Hindlimb muscle (tissue), 1 donor: ENCODE data around the gene IMPACT. TPM values are rescaled to one million over a fixed set of nuclear protein-coding genes. Genes with fewer than 3 reads are reported as not detected.

ENCODE experiments used
- DNase-seq: peaks from one replicate; pipeline ENCODE4 v3.0.0-alpha.2; 2013
- polyA plus RNA-seq: library from polyadenylated mRNA; unstranded; fragments of 120-200 nt; gene quantifications from one replicate; pipeline ENCODE4 v1.2.1, GENCODE V29; 2013; ENCODE audit not compliant: insufficient read length

IMPACT gene
- polyA plus RNA-seq, 1 donor, result 36.6 TPM

DNA sequence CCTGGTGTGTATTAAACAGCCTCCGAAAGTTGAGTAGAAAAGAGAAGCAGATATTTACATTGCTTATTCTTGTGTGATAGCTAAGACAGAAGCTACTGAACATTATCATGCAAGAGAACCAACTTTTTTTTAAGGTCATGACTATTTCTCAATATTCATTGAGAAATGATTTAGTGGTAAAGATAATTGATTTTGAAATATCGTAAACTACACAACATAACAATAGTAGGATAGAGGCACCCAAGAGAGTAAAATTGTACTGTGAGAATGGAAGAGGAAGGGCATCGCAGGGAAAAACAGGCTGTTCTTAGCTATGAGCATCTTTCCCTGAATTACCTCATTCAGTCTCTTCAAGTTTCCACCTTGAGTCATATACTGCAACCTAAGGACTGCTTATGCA lies 59.2 kb downstream of the IMPACT start:
- no peak for DNase-seq

- no peak for DNase-seq
Observed at GRCh38 chr18:24486684-24487083, 60.2 kb downstream of the IMPACT start.

- peak; percentile 45 for DNase-seq
Observed at GRCh38 chr18:24488824-24489493, 62.5 kb downstream of the IMPACT start.

GRCh38 chr18:24490539-24490938 lies 64.1 kb downstream of the IMPACT start:
- no peak for DNase-seq

DNA sequence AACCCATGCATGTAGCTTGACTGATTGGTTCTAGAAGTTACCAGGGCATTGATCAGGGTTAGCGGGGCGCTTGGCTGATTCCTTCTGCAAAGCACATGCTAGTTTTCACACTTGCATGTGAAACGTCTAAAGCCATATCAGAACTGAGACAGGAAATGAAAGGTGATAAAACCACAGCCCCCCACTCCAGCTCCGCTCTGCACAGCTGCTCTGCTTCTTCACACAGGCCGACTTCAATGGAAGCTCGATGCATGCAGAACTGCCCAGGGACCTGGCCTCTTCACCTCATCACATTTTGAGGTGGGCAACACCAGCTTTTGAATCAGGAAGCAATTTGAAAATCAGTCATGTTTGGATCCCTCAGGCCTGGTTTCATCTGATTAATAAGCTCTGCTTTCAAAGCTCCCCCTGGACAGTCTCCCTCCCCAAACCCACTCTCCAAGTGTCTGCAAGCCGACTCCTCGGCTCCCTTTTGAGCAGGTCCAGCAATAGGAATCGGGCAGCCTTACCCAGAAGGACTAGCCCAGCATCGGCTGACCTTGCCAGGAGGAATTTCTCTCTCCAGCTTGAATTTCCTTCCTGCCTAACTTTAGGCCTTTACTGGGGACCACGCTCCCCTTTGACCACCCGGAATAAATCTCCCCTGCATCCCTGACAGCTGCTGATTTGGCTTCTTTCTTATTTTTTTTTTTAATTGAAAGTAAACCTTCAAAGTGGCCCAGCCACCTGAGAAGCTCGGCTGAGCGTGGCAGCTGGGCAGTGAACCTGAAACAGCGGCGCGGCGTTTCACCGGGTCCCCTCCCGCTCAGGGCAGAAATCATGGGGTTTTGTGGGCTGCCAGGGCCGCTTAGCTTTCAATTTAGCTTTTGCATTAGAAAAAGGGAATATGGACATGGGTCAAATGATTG lies 65.7 kb downstream of the IMPACT start:
- DNase-seq, result no peak

- no peak for DNase-seq
Observed at GRCh38 chr18:24494586-24494985, 68.1 kb downstream of the IMPACT start.

DNA sequence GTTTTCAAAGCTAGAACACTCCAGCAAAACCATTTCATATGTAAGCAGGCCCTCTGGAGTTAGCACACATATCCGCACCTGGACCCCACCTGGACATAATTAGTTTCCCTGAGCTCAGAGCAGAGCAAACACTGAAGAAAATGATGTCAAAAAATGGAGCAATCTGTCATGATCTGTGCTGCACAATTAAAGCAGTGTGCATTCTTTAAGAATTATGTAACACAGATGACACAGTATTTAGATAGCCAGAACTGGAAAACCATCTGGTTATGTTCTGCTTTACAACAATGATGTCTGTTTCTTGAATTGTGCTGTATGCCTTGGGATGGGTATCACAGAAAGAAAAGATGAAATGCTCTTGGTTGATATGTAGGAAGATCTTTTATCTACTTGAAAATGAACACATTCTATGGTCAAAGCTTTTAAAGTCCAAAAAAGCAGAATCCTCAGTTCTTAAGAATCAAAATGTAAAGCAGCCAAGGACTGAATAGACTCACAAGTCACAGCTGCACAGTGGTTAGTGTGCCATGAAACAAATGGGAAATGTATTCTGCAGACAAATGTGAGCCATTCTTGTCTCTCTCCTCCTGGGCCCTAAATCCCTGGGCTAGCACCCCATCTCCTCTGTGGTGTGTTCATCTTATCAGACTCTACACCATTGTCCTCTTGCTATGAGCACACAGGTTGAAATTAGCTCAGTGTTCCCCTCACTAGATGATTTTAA lies 70.7 kb downstream of the IMPACT start:
- DNase-seq, result peak; percentile 56

GRCh38 chr18:24499814-24500213 lies 73.3 kb downstream of the IMPACT start:
- peak; percentile 60 for DNase-seq

GRCh38 chr18:24500217-24500616 lies 73.7 kb downstream of the IMPACT start:
- DNase-seq, result no peak

DNA sequence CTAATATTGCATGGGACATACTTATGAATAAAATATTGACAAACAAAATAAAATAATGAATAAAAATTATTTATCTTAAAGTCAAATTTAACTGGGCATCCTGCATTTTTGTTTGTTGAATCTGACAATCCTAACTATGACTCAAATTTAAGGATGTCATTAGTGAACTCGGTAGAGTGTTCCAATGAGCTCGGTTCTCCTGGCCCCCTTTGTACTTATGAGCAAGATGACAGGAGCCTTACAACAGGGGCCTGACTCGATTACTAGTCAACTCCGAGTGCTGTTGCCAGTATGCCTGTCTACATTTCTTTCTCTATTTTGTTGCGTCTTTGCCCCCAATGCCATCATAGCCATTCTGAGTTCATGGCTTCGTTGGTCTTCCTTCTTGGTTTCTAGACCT lies 74.3 kb downstream of the IMPACT start:
- no peak for DNase-seq

GRCh38 chr18:24502667-24503523 lies 76.4 kb downstream of the IMPACT start:
- DNase-seq, result no peak

Other genes with a start within 250 kb of the IMPACT start
- gene OSBPL1A, start 28.8 kb upstream of the IMPACT start, polyA plus RNA-seq, result 53.9 TPM
- 0.06 TPM for gene HRH4, start 34.0 kb downstream of the IMPACT start, polyA plus RNA-seq